ENCODE measurements around the gene MIGA1. TPM values are rescaled to one million over a fixed set of nuclear protein-coding genes. Genes with fewer than 3 reads are reported as not detected.

MIGA1 gene
- total RNA-seq, 6 experiments from 2014 or later: 17.8 to 23.4 (median 21.4) TPM

GRCh38 chr1:77925956-77926355, 146.5 kb downstream of the MIGA1 start:
- Mint-ChIP-seq H3K9me3 (no peaks in the 10 kb centered on the region), H3K4me3 (peak overlapping the region; percentile 55; the same call in 1 of the 2 replicates), H3K4me1 (ENCODE audit: low read depth) (peaks cover 38% of the 10 kb centered on the region), H3K36me3 (ENCODE audit: low read depth) (peaks cover 43% of the 10 kb centered on the region), H3K27me3 (ENCODE audit: insufficient read depth) (peaks cover 2% of the 10 kb centered on the region; the same call in 1 of the 2 replicates), H3K27ac (peak overlapping the region; percentile 39; the same call in 1 of the 2 replicates)
- DNase-seq: no peak
- TF ChIP-seq CTCF (IDR thresholded peaks at IDR 0.05): no peak

GRCh38 chr1:77926561-77927357, 147.3 kb downstream of the MIGA1 start:
- H3K36me3 Mint-ChIP-seq (ENCODE audit: low read depth): peaks cover 39% of the 10 kb centered on the region
- peak overlapping the region; percentile 39; the same call in 1 of the 2 replicates for H3K27ac Mint-ChIP-seq
- no peaks in the 10 kb centered on the region for H3K9me3 Mint-ChIP-seq
- H3K4me3 Mint-ChIP-seq: peak overlapping the region; percentile 55
- H3K4me1 Mint-ChIP-seq (ENCODE audit: low read depth): peaks cover 38% of the 10 kb centered on the region
- TF ChIP-seq CTCF (IDR thresholded peaks at IDR 0.05): no peak
- H3K27me3 Mint-ChIP-seq (ENCODE audit: insufficient read depth): peaks cover 2% of the 10 kb centered on the region; the same call in 1 of the 2 replicates
- DNase-seq: no peak

- H3K27me3 Mint-ChIP-seq (ENCODE audit: insufficient read depth): peaks cover 2% of the 10 kb centered on the region; the same call in 1 of the 2 replicates
- H3K9me3 Mint-ChIP-seq: no peaks in the 10 kb centered on the region
- peaks cover 38% of the 10 kb centered on the region for H3K4me1 Mint-ChIP-seq (ENCODE audit: low read depth)
- DNase-seq: no peak
- no peak overlapping the region for H3K4me3 Mint-ChIP-seq
- no peak overlapping the region; the same call in 1 of the 2 replicates for H3K27ac Mint-ChIP-seq
- no peak for TF ChIP-seq CTCF (IDR thresholded peaks at IDR 0.05)
- H3K36me3 Mint-ChIP-seq (ENCODE audit: low read depth): peaks cover 39% of the 10 kb centered on the region
Measured at GRCh38 chr1:77927414-77927813, 148.0 kb downstream of the MIGA1 start.

Other genes with a start within 250 kb of the MIGA1 start
- 10 to 100 TPM; 41.8 to 47.8 (median 46.0) TPM for gene ZZZ3, start 97.0 kb upstream of the MIGA1 start, total RNA-seq (2021; fragmentation: NEBNext Ultra II Directional; extraction: Animal tissue kit (Norgen Biotek cat#: 25700))
- gene USP33, start 19.8 kb upstream of the MIGA1 start, total RNA-seq (2021; fragmentation: NEBNext Ultra II Directional; extraction: Animal tissue kit (Norgen Biotek cat#: 25700)): 10 to 100 TPM; 44.0 to 55.6 (median 50.5) TPM
- 10 to 100 TPM; 51.9 to 64.6 (median 56.5) TPM for gene NEXN, start 109.0 kb downstream of the MIGA1 start, total RNA-seq (2021; fragmentation: NEBNext Ultra II Directional; extraction: Animal tissue kit (Norgen Biotek cat#: 25700))
- 100 to 1,000 TPM in 5 of 6 experiments, 10 to 100 TPM in 1; 94.7 to 125 (median 119) TPM for gene FUBP1, start 199.4 kb downstream of the MIGA1 start, total RNA-seq (2021; fragmentation: NEBNext Ultra II Directional; extraction: Animal tissue kit (Norgen Biotek cat#: 25700))
- gene DNAJB4, start 225.3 kb downstream of the MIGA1 start, total RNA-seq (2021; fragmentation: NEBNext Ultra II Directional; extraction: Animal tissue kit (Norgen Biotek cat#: 25700)): 100 to 1,000 TPM in 3 of 6 experiments, 10 to 100 TPM in 3; 89.6 to 245 (median 99.0) TPM